ENCODE data around the gene TJP2.
A peak's percentile ranks its signal among the peaks of the same experiment; 100 is the strongest.

Gene TJP2

DNA sequence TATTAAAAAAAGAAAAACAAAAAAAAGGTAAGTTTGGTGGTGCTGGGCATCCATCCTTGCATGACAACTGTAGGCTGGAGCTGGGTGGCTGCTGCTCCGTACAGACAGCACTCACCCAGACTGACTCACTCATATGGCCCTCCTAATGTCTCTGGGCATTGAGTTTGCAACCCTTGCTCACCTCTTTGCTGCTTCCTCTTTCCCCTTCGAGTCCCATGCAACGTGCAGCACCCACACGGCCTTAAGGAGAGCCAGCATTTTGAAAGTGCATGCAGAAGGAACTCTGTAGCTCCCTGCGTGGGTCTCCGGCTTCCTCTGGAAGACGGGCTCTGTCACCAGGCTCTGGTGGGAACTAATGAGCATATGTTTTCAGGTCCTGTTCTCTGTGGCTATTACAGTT is 90.4 kb downstream of the TJP2 start:
- no peak for TF ChIP-seq CTCF (IDR thresholded peaks at IDR 0.05; ENCODE audit: insufficient read depth, low read depth, low read length, missing control alignments)
- H3K4me3 ChIP-seq (ENCODE audit: low read length) = no peak overlapping the region
- DNase-seq (ENCODE audit: low read depth) = no peak

DNA sequence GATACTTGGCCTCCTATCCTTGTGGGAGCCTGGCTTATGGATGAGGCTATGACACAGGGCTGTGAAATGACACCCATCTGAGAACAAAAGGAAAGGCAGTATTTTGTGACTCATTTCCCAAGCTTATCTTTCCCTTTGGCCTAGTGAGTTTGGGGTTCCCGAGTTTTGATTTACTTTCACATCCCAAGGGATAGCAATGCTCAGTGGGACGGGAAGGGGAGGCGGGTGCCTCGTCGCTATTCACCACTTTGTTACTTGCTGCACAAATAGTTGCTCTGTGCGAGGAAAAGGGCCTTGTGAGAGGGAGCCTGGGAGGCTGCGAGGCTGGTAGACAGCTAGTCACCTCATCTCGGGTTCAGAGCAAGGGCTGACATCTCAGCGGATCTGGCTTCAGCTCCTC is 91.8 kb downstream of the TJP2 start:
- peak; percentile 38 for DNase-seq (ENCODE audit: low read depth)
- no peak overlapping the region for H3K4me3 ChIP-seq (ENCODE audit: low read length)
- TF ChIP-seq CTCF (IDR thresholded peaks at IDR 0.05; ENCODE audit: insufficient read depth, low read depth, low read length, missing control alignments) = no peak

GRCh38 chr9:69272212-69272611 is 98.1 kb downstream of the TJP2 start:
- no peak for DNase-seq (ENCODE audit: low read depth)
- TF ChIP-seq CTCF (IDR thresholded peaks at IDR 0.05; ENCODE audit: insufficient read depth, low read depth, low read length, missing control alignments) = no peak
- no peak overlapping the region for H3K4me3 ChIP-seq (ENCODE audit: low read length)

DNA sequence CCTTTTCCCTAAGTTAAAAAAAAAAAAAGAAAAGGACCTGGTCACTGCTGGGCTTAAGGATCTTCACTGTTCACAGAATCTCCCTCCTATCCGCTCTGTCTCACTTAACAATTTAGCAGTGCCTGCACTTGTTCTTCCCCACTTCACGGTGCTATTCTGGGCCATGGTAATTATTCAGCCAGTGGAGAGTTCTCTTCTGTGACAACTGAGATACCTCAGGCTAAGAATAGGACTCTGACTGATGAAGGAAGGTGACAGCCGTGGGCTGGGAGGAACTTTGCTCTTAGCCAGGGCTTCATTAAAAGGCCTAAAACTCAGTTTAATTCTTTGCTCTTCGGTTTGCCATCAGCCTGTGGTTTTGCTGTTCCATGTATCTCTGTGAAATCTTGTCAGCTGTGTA is 99.1 kb downstream of the TJP2 start:
- no peak overlapping the region for H3K4me3 ChIP-seq (ENCODE audit: low read length)
- no peak for TF ChIP-seq CTCF (IDR thresholded peaks at IDR 0.05; ENCODE audit: insufficient read depth, low read depth, low read length, missing control alignments)
- DNase-seq (ENCODE audit: low read depth) = no peak

GRCh38 chr9:69276775-69277174 is 102.7 kb downstream of the TJP2 start:
- no peak for TF ChIP-seq CTCF (IDR thresholded peaks at IDR 0.05; ENCODE audit: insufficient read depth, low read depth, low read length, missing control alignments)
- DNase-seq (ENCODE audit: low read depth) = no peak
- no peak overlapping the region for H3K4me3 ChIP-seq (ENCODE audit: low read length)

DNA sequence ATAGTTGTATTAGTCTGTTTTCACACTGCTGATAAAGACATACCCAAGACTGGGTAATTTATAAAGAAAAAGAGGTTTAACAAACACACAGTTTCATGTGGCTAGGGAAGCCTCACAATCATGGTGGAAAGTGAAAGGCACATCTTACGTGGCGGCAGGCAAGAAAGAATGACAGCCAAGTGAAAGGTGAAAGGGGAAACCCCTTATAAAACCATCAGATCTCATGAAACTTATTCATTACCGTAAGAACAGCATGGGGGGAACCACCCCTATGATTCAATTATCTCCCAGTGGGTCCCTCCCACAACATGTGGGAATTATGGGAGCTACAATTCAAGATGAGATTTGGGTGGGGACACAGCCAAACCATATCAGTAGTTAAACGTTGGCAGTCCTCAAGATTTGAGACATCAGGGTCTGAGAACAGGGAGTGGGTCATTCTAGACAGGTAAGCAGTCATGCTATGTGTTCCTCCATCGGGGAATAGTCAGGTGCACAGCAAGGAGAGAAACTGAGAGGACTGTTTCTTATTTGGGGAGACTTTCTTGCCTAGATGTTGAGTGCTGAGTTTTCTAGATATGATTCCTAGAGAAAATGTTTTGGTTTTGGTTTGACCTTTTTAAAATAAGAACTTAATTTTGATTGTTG is 105.1 kb downstream of the TJP2 start:
- no peak for TF ChIP-seq CTCF (IDR thresholded peaks at IDR 0.05; ENCODE audit: insufficient read depth, low read depth, low read length, missing control alignments)
- no peak overlapping the region for H3K4me3 ChIP-seq (ENCODE audit: low read length)
- DNase-seq (ENCODE audit: low read depth) = no peak

- H3K4me3 ChIP-seq (ENCODE audit: low read length) = no peak overlapping the region
- TF ChIP-seq CTCF (IDR thresholded peaks at IDR 0.05; ENCODE audit: insufficient read depth, low read depth, low read length, missing control alignments) = no peak
- DNase-seq (ENCODE audit: low read depth) = no peak
These were observed 105.7 kb downstream of the TJP2 start for GRCh38 chr9:69279733-69280132.

Measured in epithelial cell of esophagus (primary cell).